Upper lobe of left lung (tissue), 6 donors: ENCODE data around the gene ARHGAP15. TPM values are rescaled to one million over a fixed set of nuclear protein-coding genes. Genes with fewer than 3 reads are reported as not detected.

Experiments
- ATAC-seq, 2 donors: fragments of 200-7000 bp; cut with Tn5 transposase; one replicate each; pipeline ENCODE4 v1.9.1; 2022; ENCODE audit warnings: mild to moderate bottlenecking in 2 of 2, moderate library complexity in 2 of 2; ENCODE audit not compliant: low FRiP score in 2 of 2
- DNase-seq, 2 donors: peaks; one replicate each; pipeline ENCODE4 v3.0.0-alpha.2; 2019 to 2020
- H3K27ac ChIP-seq, 4 donors: fragments of 200-600 bp; sonication (generic); one replicate each; pipeline ENCODE4 v1.5.1; 2016 to 2019
- H3K27me3 ChIP-seq, 4 donors: fragments of 200-600 bp; sonication (generic); one replicate each; pipeline ENCODE4 v1.5.1; 2017 to 2019
- H3K36me3 ChIP-seq, 4 donors: fragments of 200-600 bp; sonication (generic); one replicate each; pipeline ENCODE4 v1.5.1; 2016 to 2019
- H3K4me1 ChIP-seq, 4 donors: fragments of 200-600 bp; sonication (generic); one replicate each; pipeline ENCODE4 v1.5.1; 2018 to 2019
- H3K4me3 ChIP-seq, 4 donors: fragments of 200-600 bp; sonication (generic); one replicate each; pipeline ENCODE4 v1.5.1; 2017 to 2019; ENCODE audit warnings: mild to moderate bottlenecking in 2 of 4, moderate library complexity in 1 of 4
- H3K9me3 ChIP-seq, 4 donors: fragments of 200-600 bp; sonication (generic); one replicate each; pipeline ENCODE4 v1.5.1; 2018 to 2019
- CTCF ChIP-seq, 6 experiments: fragments of 450-650 bp in 4 of 6; fragments of 200-600 bp in 2 of 6; sonication (generic) in 2 of 6; IDR thresholded peaks; one replicate each; pipeline ENCODE4 v1.5.1; 2016 to 2019; ENCODE audit warnings: antibody characterized with exemption in 6 of 6
- EP300 ChIP-seq, 4 donors: sonication (generic); formaldehyde crosslinking; IDR thresholded peaks; one replicate each; pipeline ENCODE4 v1.5.1; 2017; ENCODE audit warnings: antibody characterized with exemption in 4 of 4, control low read depth in 2 of 4
- POLR2A ChIP-seq, 4 donors: fragments of 450-650 bp; IDR thresholded peaks; one replicate each; pipeline ENCODE4 v1.5.1; 2016 to 2017; ENCODE audit warnings: antibody characterized with exemption in 4 of 4, mild to moderate bottlenecking in 2 of 4
- POLR2AphosphoS5 ChIP-seq, 2 donors: sonication (generic); formaldehyde crosslinking; IDR thresholded peaks; one replicate each; pipeline ENCODE4 v1.5.1; 2017; ENCODE audit warnings: antibody characterized with exemption in 2 of 2
- WGBS, 2 donors: methylation state at CpG; one replicate each; pipeline ENCODE4 v1.1.5; 2017 to 2018; 5-methylcytosine and 5-hydroxymethylcytosine counted together
- total RNA-seq, 6 donors: library from RNA; depleted of rRNA in 4 of 6; stranded (reverse); fragments of >200 nt in 4 of 6; gene quantifications; one replicate each; pipeline versions ENCODE4 v1.1.0 to v1.2.1, GENCODE V29; 2016 to 2021
- donor health status: DM: no; HTN: no; CAD: no; lungs with moderate emphysema.
- donor health status: DM: no; HTN: yes; CAD: no; lungs with severe emphysema.

The ARHGAP15 gene
- total RNA-seq, 6 donors from 2014 or later = 11.9 to 57.6 (median 17.5) TPM

GRCh38 chr2:143691121-143691520, 561.9 kb downstream of the ARHGAP15 start:
- Histone ChIP-seq H3K4me1 (no peaks in the 10 kb centered on the region), H3K4me3 (no peak overlapping the region), H3K27me3 (no peaks in the 10 kb centered on the region), H3K9me3 (no peaks in the 10 kb centered on the region), H3K36me3 (no peaks in the 10 kb centered on the region), H3K27ac (no peak overlapping the region)
- WGBS, 2 donors = 58 to 70% methylated on average over 4 of the region's 4 CpGs
- DNase-seq (no peak), ATAC-seq (no peak)
- no peak for TF ChIP-seq EP300 (IDR thresholded peaks at IDR 0.05)
- TF ChIP-seq POLR2A (IDR thresholded peaks at IDR 0.05) = no peak
- no peak for TF ChIP-seq CTCF (IDR thresholded peaks at IDR 0.05)
- TF ChIP-seq POLR2AphosphoS5 (IDR thresholded peaks at IDR 0.05) = no peak

- DNase-seq (no peak), ATAC-seq (no peak)
- Histone ChIP-seq H3K9me3 (no peaks in the 10 kb centered on the region), H3K36me3 (no peaks in the 10 kb centered on the region), H3K27ac (no peak overlapping the region), H3K4me1 (no peaks in the 10 kb centered on the region), H3K4me3 (no peak overlapping the region), H3K27me3 (no peaks in the 10 kb centered on the region)
- TF ChIP-seq POLR2AphosphoS5 (IDR thresholded peaks at IDR 0.05) = no peak
- no peak for TF ChIP-seq POLR2A (IDR thresholded peaks at IDR 0.05)
- TF ChIP-seq CTCF (IDR thresholded peaks at IDR 0.05) = no peak
- no peak for TF ChIP-seq EP300 (IDR thresholded peaks at IDR 0.05)
- 74 to 85% methylated on average over 5 of the region's 5 CpGs for WGBS, 2 donors
These were observed 562.9 kb downstream of the ARHGAP15 start for GRCh38 chr2:143692162-143692561.

- ATAC-seq (no peak), DNase-seq (no peak)
- Histone ChIP-seq H3K4me1 (no peaks in the 10 kb centered on the region), H3K27me3 (no peaks in the 10 kb centered on the region), H3K36me3 (no peaks in the 10 kb centered on the region), H3K27ac (no peak overlapping the region), H3K4me3 (no peak overlapping the region), H3K9me3 (no peaks in the 10 kb centered on the region)
- 53 to 55% methylated on average over 5 of the region's 5 CpGs for WGBS, 2 donors
- TF ChIP-seq POLR2A (IDR thresholded peaks at IDR 0.05) = no peak
- no peak for TF ChIP-seq CTCF (IDR thresholded peaks at IDR 0.05)
- TF ChIP-seq EP300 (IDR thresholded peaks at IDR 0.05) = no peak
- TF ChIP-seq POLR2AphosphoS5 (IDR thresholded peaks at IDR 0.05) = no peak
These were observed 563.7 kb downstream of the ARHGAP15 start for GRCh38 chr2:143692967-143693366.

- DNase-seq (no peak), ATAC-seq (no peak)
- no peaks in the 10 kb centered on the region for H3K4me1 ChIP-seq
- no peak overlapping the region for H3K4me3 ChIP-seq
- no peaks in the 10 kb centered on the region for H3K9me3 ChIP-seq
- TF ChIP-seq EP300 (IDR thresholded peaks at IDR 0.05) (no peak), CTCF (IDR thresholded peaks at IDR 0.05) (no peak), POLR2AphosphoS5 (IDR thresholded peaks at IDR 0.05) (no peak), POLR2A (IDR thresholded peaks at IDR 0.05) (no peak)
- no peak overlapping the region for H3K27ac ChIP-seq
- WGBS, 2 donors = 76 to 79% methylated on average over 3 of the region's 3 CpGs
- no peaks in the 10 kb centered on the region for H3K36me3 ChIP-seq
- H3K27me3 ChIP-seq = no peaks in the 10 kb centered on the region
These were observed 565.1 kb downstream of the ARHGAP15 start for GRCh38 chr2:143694335-143694734.

GRCh38 chr2:143696651-143697050, 567.4 kb downstream of the ARHGAP15 start:
- Histone ChIP-seq H3K4me3 (no peak overlapping the region), H3K4me1 (no peaks in the 10 kb centered on the region), H3K9me3 (no peaks in the 10 kb centered on the region), H3K36me3 (no peaks in the 10 kb centered on the region), H3K27ac (no peak overlapping the region), H3K27me3 (no peaks in the 10 kb centered on the region)
- ATAC-seq (no peak), DNase-seq (no peak)
- TF ChIP-seq POLR2A (IDR thresholded peaks at IDR 0.05) (no peak), POLR2AphosphoS5 (IDR thresholded peaks at IDR 0.05) (no peak), EP300 (IDR thresholded peaks at IDR 0.05) (no peak), CTCF (IDR thresholded peaks at IDR 0.05) (no peak)
